BLaER1 treated with 17β-estradiol and CSF1 and Interleukin-3, amounts not matched to agents 10 nM and 100 nM (cell line): Measurements from ENCODE around the gene POFUT2.
A peak's percentile ranks its signal among the peaks of the same experiment; 100 is the strongest.

Experiments
- H3K27ac ChIP-seq, 11 experiments: shearing (Covaris generic); formaldehyde crosslinking; 2 replicates each; pipeline ENCODE4 v1.8.1; 2022
- H3K27me3 ChIP-seq, 11 experiments: shearing (Covaris generic); formaldehyde crosslinking; 2 replicates each; pipeline ENCODE4 v1.8.1; 2022
- H3K36me3 ChIP-seq, 11 experiments: shearing (Covaris generic); formaldehyde crosslinking; 2 replicates each; pipeline ENCODE4 v1.8.1; 2022
- H3K4me1 ChIP-seq, 10 experiments: shearing (Covaris generic); formaldehyde crosslinking; 2 replicates each; pipeline ENCODE4 v1.8.1; 2022
- H3K4me2 ChIP-seq, 11 experiments: shearing (Covaris generic); formaldehyde crosslinking; 2 replicates each; pipeline ENCODE4 v1.8.1; 2022
- H3K4me3 ChIP-seq, 10 experiments: shearing (Covaris generic); formaldehyde crosslinking; 2 replicates each; pipeline ENCODE4 v1.8.1; 2022
- H3K9ac ChIP-seq, 11 experiments: shearing (Covaris generic); formaldehyde crosslinking; 2 replicates each; pipeline ENCODE4 v1.8.1; 2022
- H3K9me3 ChIP-seq, 11 experiments: shearing (Covaris generic); formaldehyde crosslinking; replicated peaks in 1 of 11; 2 replicates each; pipeline ENCODE4 v1.8.1; 2022
- H4K20me1 ChIP-seq, 11 experiments: shearing (Covaris generic); formaldehyde crosslinking; 2 replicates each; pipeline ENCODE4 v1.8.1; 2022
- Cebpa-rat ChIP-seq, 11 experiments: shearing (Covaris generic); IDR thresholded peaks; 2 replicates each; pipeline ENCODE4 v1.8.1; 2022

Gene POFUT2

DNA sequence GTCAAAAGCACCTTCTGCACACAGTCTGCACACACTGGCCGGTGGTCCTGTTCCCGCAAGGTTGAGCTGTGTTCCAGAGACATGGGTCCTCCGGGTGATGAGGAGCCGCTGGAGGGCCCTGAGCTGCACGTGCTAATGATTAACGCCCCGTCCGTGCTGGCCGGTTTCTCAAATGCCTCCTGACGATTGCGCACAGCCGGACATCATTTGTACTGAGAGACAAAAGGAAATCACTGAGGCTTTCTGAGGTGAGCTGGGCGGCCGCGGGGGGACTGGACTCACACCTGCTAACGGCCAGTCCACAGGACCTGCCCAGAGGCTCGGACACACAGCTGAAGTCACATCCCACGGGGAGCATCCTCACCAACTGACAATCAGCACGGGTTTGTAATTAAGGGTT is 29.2 kb downstream of the POFUT2 start:
- Histone ChIP-seq H3K4me2 (no peak overlapping the region), H3K27ac (no peak overlapping the region), H3K4me1 (peaks cover 4 to 44% (median 32%) of the 10 kb centered on the region in 10 experiments; a peak in 17 of 20 replicates), H4K20me1 (peaks cover 0 to 9% (median 0%) of the 10 kb centered on the region in 11 experiments; a peak in 4 of 22 replicates), H3K36me3 (peaks cover 5 to 17% (median 8%) of the 10 kb centered on the region in 11 experiments), H3K27me3 (peaks cover 0 to under 1% (median 0%) of the 10 kb centered on the region in 11 experiments; a peak in 1 of 22 replicates), H3K9ac (no peak overlapping the region), H3K9me3 (no peaks in the 10 kb centered on the region), H3K4me3 (no peak overlapping the region)
- TF ChIP-seq Cebpa-rat (IDR thresholded peaks at IDR 0.05) = no peak

DNA sequence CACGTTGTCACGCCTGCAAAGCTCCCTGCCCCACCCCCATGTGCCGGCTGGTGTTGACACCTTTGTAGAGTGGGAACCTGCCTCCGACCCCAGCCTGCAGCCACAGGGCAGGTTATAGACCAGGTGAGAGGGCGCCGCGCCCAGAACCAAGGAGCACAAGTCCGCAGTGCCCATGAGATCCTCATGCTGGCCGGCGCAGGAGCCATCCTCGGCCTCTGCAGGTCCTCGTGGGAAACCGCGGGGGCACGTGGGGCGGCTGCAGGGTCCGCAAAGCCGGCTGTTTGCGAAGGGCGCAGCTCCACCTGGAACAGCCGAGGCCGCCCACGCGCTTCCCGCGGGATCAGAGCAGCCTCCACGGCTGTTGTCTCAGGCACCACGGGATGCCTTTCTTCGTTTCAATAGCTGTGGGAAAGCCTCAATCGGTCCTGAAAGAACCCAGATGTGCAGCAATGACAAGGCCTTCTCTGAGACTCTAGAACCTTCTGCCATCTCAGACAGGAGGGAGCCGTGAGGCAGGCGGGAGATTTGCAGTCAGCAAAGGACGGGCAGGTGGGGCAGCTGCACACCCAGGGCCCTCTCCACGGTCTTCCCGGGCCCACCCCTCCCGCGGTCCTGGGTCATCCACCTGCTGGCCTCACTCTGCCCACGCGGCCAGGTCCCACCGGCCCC is 29.9 kb downstream of the POFUT2 start:
- peak overlapping the region in 5 of 11 experiments; percentile 26 to 82 (median 71); a peak in 5 of 22 replicates for H3K4me2 ChIP-seq
- H3K27me3 ChIP-seq = peaks cover 0 to 6% (median 0%) of the 10 kb centered on the region in 11 experiments; a peak in 1 of 22 replicates
- H3K36me3 ChIP-seq = peaks cover 0 to 10% (median 3%) of the 10 kb centered on the region in 11 experiments; a peak in 5 of 22 replicates
- no peak overlapping the region for H3K9ac ChIP-seq
- no peak for TF ChIP-seq Cebpa-rat (IDR thresholded peaks at IDR 0.05)
- no peaks in the 10 kb centered on the region for H3K9me3 ChIP-seq
- H4K20me1 ChIP-seq = peaks cover 0 to 9% (median 0%) of the 10 kb centered on the region in 11 experiments; a peak in 3 of 22 replicates
- H3K4me3 ChIP-seq = no peak overlapping the region
- H3K4me1 ChIP-seq = peaks cover 8 to 50% (median 38%) of the 10 kb centered on the region in 10 experiments; a peak in 19 of 20 replicates
- no peak overlapping the region for H3K27ac ChIP-seq

DNA sequence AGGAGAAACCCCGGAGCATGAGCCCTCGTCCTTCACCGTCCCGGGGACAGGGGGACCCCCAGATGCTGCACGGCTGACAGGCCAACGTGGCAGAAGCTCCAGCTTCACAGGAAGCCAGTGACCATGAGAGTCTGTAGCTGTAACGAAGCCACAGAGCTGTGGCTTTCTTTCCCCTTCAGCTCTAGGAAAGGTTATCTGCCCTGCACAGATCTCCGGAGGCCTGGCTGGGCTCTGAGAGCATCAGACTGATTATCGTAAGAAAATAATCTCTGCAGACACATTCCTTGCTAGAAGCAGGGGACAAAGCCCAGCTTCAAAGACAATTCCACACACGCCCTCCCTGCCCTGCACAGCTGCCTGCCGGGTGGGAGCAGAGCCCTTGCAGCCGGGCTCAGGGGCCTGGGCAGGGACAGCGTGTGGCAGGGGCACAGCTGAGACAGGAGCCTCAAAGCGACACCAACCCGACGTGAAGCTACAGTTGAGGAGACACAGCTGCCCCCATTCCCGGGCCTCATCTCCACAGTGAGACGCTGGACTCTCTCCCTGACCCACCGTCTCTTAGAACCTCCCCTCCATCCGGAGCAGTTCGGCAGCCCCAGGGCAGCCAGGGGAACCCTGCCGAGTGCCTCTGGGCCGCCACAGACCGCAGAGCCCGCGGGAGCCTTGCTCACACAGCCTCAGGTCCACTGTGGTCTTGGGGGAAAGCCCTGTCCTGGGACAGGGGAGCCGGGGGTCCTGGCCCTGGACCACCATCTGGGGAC is 30.6 kb downstream of the POFUT2 start:
- peak overlapping the region in 3 of 11 experiments; percentile 15 to 50 (median 18); a peak in 4 of 22 replicates for H3K9ac ChIP-seq
- peaks cover 0 to 6% (median 0%) of the 10 kb centered on the region in 11 experiments; a peak in 1 of 22 replicates for H3K27me3 ChIP-seq

DNA sequence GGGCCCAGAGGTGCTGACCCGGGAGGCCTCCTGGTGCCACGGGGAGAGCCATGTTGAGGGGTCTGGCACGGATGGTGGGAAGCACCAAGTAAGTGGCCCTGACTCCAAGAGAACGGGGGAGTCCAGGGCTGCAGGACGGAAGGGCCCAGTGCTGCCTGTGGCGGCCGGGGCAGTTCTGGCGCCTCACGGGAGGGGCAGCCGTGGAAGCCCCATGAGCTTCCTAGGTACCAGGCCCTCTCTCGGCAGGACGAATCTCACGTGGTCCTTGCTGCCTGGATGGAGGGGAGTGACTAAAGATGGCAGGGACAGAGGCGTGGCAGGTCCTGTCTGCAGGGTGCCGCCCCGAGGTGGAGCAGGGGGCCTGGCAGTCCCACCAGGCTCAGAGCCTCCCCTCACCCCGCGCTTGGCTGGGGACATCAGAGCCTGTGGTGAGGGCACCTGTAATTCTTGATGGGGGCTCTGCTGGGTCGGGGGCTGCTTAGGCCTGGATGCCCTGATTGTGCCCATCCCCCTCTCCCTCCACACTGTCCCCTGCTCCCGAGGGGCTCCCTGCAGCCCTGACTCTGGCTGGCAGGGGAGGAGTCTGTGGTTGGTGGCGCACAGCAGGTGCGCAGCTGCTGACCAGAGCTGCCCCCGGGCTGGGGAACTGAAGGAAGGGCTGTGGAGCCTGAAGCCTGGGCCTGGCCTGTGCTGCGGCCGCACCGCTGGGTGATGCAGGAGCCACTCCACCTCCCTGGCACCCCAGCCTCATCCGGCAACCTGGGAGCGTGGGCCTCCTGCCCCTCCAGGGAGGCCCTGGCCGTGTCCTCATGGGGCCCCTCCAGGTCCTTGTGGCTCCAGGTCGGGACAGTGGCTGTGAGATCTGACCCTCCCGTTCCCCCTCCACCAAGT is 31.4 kb downstream of the POFUT2 start:
- Histone ChIP-seq H3K4me1 (peaks cover 8 to 52% (median 38%) of the 10 kb centered on the region in 10 experiments; a peak in 19 of 20 replicates), H3K9me3 (peaks cover 3 to 7% (median 7%) of the 10 kb centered on the region in 11 experiments; a peak in 21 of 22 replicates), H3K4me2 (peak overlapping the region in 8 of 11 experiments; percentile 26 to 82 (median 68); a peak in 16 of 22 replicates), H3K36me3 (no peaks in the 10 kb centered on the region), H4K20me1 (peaks cover 0 to 9% (median 0%) of the 10 kb centered on the region in 11 experiments; a peak in 2 of 22 replicates), H3K27ac (no peak overlapping the region), H3K9ac (peak overlapping the region in 3 of 11 experiments; percentile 15 to 50 (median 18); a peak in 4 of 22 replicates), H3K4me3 (no peak overlapping the region), H3K27me3 (peaks cover 0 to 6% (median 0%) of the 10 kb centered on the region in 11 experiments; a peak in 1 of 22 replicates)
- TF ChIP-seq Cebpa-rat (IDR thresholded peaks at IDR 0.05) = no peak

More for the DNA sequence above, 30.6 kb downstream of the POFUT2 start:
- Histone ChIP-seq H3K27ac (no peak overlapping the region), H4K20me1 (peaks cover 0 to 9% (median 0%) of the 10 kb centered on the region in 11 experiments; a peak in 2 of 22 replicates), H3K9me3 (no peaks in the 10 kb centered on the region), H3K4me3 (no peak overlapping the region), H3K36me3 (peaks cover 0 to 3% (median 0%) of the 10 kb centered on the region in 11 experiments; a peak in 1 of 22 replicates), H3K4me1 (peaks cover 8 to 52% (median 38%) of the 10 kb centered on the region in 10 experiments; a peak in 19 of 20 replicates), H3K4me2 (peak overlapping the region in 8 of 11 experiments; percentile 26 to 82 (median 68); a peak in 16 of 22 replicates)
- TF ChIP-seq Cebpa-rat (IDR thresholded peaks at IDR 0.05) = no peak

DNA sequence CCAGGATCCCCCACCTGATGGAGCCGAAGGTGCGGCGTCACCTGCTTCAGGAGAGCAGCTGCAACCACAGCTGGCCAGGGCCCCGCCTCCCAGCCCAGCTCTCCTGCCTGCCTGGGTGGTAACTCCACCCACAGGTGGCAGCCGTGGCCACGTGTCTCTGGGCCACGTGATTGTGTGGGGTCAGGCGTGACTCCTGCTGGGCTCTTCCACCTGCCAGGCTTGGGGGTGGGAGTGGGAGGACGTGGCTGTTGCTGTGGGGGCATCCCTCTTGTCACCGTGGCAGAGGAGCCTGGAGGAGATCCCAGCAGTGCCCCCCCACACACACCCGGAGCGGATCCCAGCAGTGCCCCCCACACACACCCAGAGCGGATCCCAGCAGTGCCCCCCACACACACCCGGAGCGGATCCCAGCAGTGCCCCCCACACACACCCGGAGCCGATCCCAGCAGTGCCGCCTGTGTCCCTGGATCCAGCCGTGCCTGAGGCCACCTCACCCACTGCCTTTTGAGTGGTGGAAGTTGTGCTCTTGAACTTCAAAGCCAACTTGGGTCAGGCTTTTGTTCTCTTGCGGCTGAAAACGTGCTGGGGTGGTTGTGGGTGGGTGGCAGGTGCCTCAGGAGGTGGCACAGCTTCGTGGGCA is 32.2 kb downstream of the POFUT2 start:
- Histone ChIP-seq H3K36me3 (no peaks in the 10 kb centered on the region), H3K4me3 (no peak overlapping the region), H3K4me2 (peak overlapping the region in 6 of 11 experiments; percentile 34 to 82 (median 71); a peak in 11 of 22 replicates), H3K9ac (no peak overlapping the region), H3K9me3 (peaks cover 9 to 15% (median 13%) of the 10 kb centered on the region in 11 experiments; a peak in 21 of 22 replicates), H4K20me1 (peaks cover 0 to 9% (median 0%) of the 10 kb centered on the region in 11 experiments; a peak in 2 of 22 replicates), H3K27ac (no peak overlapping the region), H3K27me3 (peaks cover 0 to 6% (median 0%) of the 10 kb centered on the region in 11 experiments; a peak in 1 of 22 replicates), H3K4me1 (peaks cover 8 to 49% (median 37%) of the 10 kb centered on the region in 10 experiments; a peak in 19 of 20 replicates)
- TF ChIP-seq Cebpa-rat (IDR thresholded peaks at IDR 0.05) = no peak

DNA sequence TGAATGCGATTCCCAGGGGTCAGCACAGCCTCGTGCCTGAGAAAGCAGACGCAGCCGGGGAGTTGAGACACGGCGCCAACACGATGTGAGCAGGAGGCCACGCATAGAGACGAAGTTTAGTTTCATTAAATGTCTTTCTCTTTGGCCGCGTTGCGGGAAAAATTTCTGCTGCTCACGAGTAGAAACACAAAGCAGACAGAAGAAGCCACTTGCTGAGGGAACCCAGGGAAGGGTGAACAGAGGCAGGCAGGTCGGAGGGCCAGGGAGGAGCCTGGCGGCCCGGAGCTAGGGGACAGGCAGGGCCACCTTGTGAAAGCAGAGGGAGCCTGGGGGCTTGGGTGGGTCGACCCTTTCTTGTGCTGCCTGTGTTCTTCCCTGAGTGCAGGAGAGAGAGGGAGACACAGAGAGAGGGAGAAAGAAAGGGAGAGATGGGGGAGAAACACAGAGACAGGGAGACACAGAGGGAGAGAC is 33.2 kb downstream of the POFUT2 start:
- Histone ChIP-seq H4K20me1 (peaks cover 0 to 5% (median 0%) of the 10 kb centered on the region in 11 experiments; a peak in 2 of 22 replicates), H3K9ac (no peak overlapping the region), H3K4me1 (peaks cover 8 to 43% (median 35%) of the 10 kb centered on the region in 10 experiments; a peak in 19 of 20 replicates), H3K4me2 (no peak overlapping the region; a peak in 1 of 22 replicates), H3K9me3 (peaks cover 15 to 25% (median 18%) of the 10 kb centered on the region in 11 experiments; a peak in 21 of 22 replicates), H3K27ac (no peak overlapping the region), H3K36me3 (no peaks in the 10 kb centered on the region), H3K4me3 (no peak overlapping the region), H3K27me3 (peaks cover 0 to 6% (median 0%) of the 10 kb centered on the region in 11 experiments; a peak in 1 of 22 replicates)
- no peak for TF ChIP-seq Cebpa-rat (IDR thresholded peaks at IDR 0.05)
